Fibroblast of lung (primary cell): ENCODE data around the gene MMD. TPM values are rescaled to one million over a fixed set of nuclear protein-coding genes. Genes with fewer than 3 reads are reported as not detected.
A peak's percentile ranks its signal among the peaks of the same experiment; 100 is the strongest.
"Not testable (repeated sequence)": the region's sequence is repeated elsewhere in the genome, so short reads cannot be mapped to it uniquely, and the experiment has no call there.

Source experiments
- DNase-seq, 2 donors: peaks; one replicate each; pipeline versions ENCODE4 v3.0.0 to v3.0.0-alpha.2; 2010; ENCODE audit warnings: low read depth in 2 of 2
- H2AFZ ChIP-seq: 2 replicates; pipeline ENCODE4 v1.5.1; 2012; ENCODE audit warnings: low read length, control low read depth, inconsistent platforms
- H3K27ac ChIP-seq: 2 replicates; pipeline ENCODE4 v1.5.1; 2011; ENCODE audit warnings: low read length, control low read depth; ENCODE audit not compliant: insufficient read depth
- H3K27me3 ChIP-seq: 2 replicates; pipeline ENCODE4 v1.5.1; 2011; ENCODE audit warnings: mild to moderate bottlenecking, low read length; ENCODE audit not compliant: control insufficient read depth, insufficient read depth
- H3K36me3 ChIP-seq: 2 replicates; pipeline ENCODE4 v1.5.1; 2011; ENCODE audit warnings: low read length; ENCODE audit not compliant: control insufficient read depth, insufficient read depth
- H3K4me1 ChIP-seq: 2 replicates; pipeline ENCODE4 v1.5.1; 2011; ENCODE audit warnings: low read length; ENCODE audit not compliant: control insufficient read depth, insufficient read depth; ENCODE audit errors: extremely low read depth
- H3K4me2 ChIP-seq: 2 replicates; pipeline ENCODE4 v1.5.1; 2011; ENCODE audit warnings: low read length, control low read depth; ENCODE audit not compliant: insufficient read depth; ENCODE audit errors: extremely low read depth
- H3K4me3 ChIP-seq, 4 experiments: fragments of 200-600 bp in 1 of 4; sonication (generic) in 1 of 4; replicated peaks in 1 of 4; 2 replicates each; pipeline ENCODE4 v1.5.1; 2011 to 2016; ENCODE audit warnings: low read length in 4 of 4, low read depth in 3 of 4, mild to moderate bottlenecking in 3 of 4, control low read depth in 2 of 4, inconsistent platforms in 1 of 4, mixed read lengths in 1 of 4; ENCODE audit not compliant: insufficient read depth in 1 of 4; ENCODE audit errors: control extremely low read depth in 1 of 4
- H3K79me2 ChIP-seq: 2 replicates; pipeline ENCODE4 v1.5.1; 2012; ENCODE audit warnings: mild to moderate bottlenecking, low read length, inconsistent platforms; ENCODE audit not compliant: control insufficient read depth, insufficient read depth
- H3K9ac ChIP-seq: 2 replicates; pipeline ENCODE4 v1.5.1; 2011; ENCODE audit warnings: mild to moderate bottlenecking, low read length, control low read depth; ENCODE audit not compliant: insufficient read depth
- H3K9me3 ChIP-seq: 2 replicates; pipeline ENCODE4 v1.5.1; 2012; ENCODE audit warnings: low read depth, low read length; ENCODE audit not compliant: control insufficient read depth, insufficient read depth
- H4K20me1 ChIP-seq: 2 replicates; pipeline ENCODE4 v1.5.1; 2011; ENCODE audit warnings: low read length; ENCODE audit not compliant: control insufficient read depth, insufficient read depth; ENCODE audit errors: extremely low read depth
- CTCF ChIP-seq, 2 donors: IDR thresholded peaks in 1 of 2; conservative IDR thresholded peaks in 1 of 2; 1 replicate in 1 of 2; 2 replicates in 1 of 2; pipeline ENCODE4 v1.5.1; 2011 to 2012; ENCODE audit warnings: low read length in 2 of 2, control low read depth in 1 of 2, inconsistent platforms in 1 of 2, low read depth in 1 of 2, mild to moderate bottlenecking in 1 of 2
- EZH2 ChIP-seq: IDR thresholded peaks from 2 replicates; pipeline ENCODE4 v1.5.1; 2012; ENCODE audit warnings: low read length, control low read depth, mild to moderate bottlenecking; ENCODE audit errors: missing control alignments
- polyA plus RNA-seq, 2 donors: library from polyadenylated mRNA; depleted of rRNA in 1 of 2; stranded (reverse) in 1 of 2; unstranded in 1 of 2; fragments of >200 nt; gene quantifications; 2 replicates each; pipeline ENCODE4 v1.2.1, GENCODE V29; 2011 to 2012; ENCODE audit warnings: missing spikeins in 1 of 2
- total RNA-seq: library from RNA; depleted of rRNA; stranded (reverse); fragments of >200 nt; gene quantifications from 2 replicates; pipeline ENCODE4 v1.2.1, GENCODE V29; 2014

Gene MMD
- total and polyA plus RNA-seq, 2 donors (not counting 1 experiment from before 2014, with no cell fraction given), result 16.0 to 36.3 TPM

DNA sequence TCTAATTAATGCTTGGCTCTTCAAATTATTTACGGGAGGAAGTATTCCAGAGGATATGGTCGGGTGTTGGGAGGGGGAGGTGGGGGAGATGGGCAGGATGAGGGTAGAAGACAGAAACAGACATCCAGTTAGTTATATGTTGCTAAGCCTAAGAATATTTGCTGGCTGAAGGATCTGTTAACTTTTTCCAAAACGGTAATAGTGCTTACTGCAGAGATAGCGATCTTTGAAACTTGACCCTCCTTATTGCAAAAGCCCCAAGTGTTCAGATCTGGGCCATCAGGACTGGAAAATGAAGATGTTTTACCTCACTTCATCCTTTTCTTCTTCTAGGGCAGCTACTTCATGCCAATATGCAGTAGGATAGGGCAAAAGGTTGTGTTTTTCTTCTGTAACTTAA, 27.0 kb upstream of the MMD start:
- H3K4me3 ChIP-seq, result no peak overlapping the region
- no peaks in the 10 kb centered on the region for H3K36me3 ChIP-seq
- no peaks in the 10 kb centered on the region for H3K9me3 ChIP-seq
- no peaks in the 10 kb centered on the region for H3K79me2 ChIP-seq
- peak; percentile 74 to 84 for DNase-seq
- no peak overlapping the region for H3K27ac ChIP-seq
- no peak overlapping the region for H2AFZ ChIP-seq
- H3K9ac ChIP-seq, result no peak overlapping the region
- no peaks in the 10 kb centered on the region for H4K20me1 ChIP-seq
- H3K27me3 ChIP-seq, result no peaks in the 10 kb centered on the region
- TF ChIP-seq EZH2 (no peak), CTCF (conservative IDR thresholded peaks at IDR 0.05 in 1 of 2, IDR thresholded peaks at IDR 0.05 in 1 of 2; ENCODE audit: low read depth in 1 of 2, low read length in 2 of 2) (no peak)
- H3K4me2 ChIP-seq, result no peak overlapping the region
- peaks cover 16% of the 10 kb centered on the region for H3K4me1 ChIP-seq

GRCh38 chr17:55446581-55447205, 25.1 kb upstream of the MMD start:
- H3K4me3 ChIP-seq, result no peak overlapping the region
- DNase-seq, result no peak
- no peaks in the 10 kb centered on the region for H3K36me3 ChIP-seq
- peaks cover 14% of the 10 kb centered on the region for H3K4me1 ChIP-seq
- no peaks in the 10 kb centered on the region for H3K27me3 ChIP-seq
- H3K9me3 ChIP-seq, result no peaks in the 10 kb centered on the region
- H3K79me2 ChIP-seq, result no peaks in the 10 kb centered on the region
- no peak overlapping the region for H2AFZ ChIP-seq
- no peak for TF ChIP-seq CTCF (conservative IDR thresholded peaks at IDR 0.05 in 1 of 2, IDR thresholded peaks at IDR 0.05 in 1 of 2; ENCODE audit: low read depth in 1 of 2, low read length in 2 of 2)
- TF ChIP-seq EZH2, result no peak
- H4K20me1 ChIP-seq, result no peaks in the 10 kb centered on the region
- no peak overlapping the region for H3K4me2 ChIP-seq
- H3K9ac ChIP-seq, result no peak overlapping the region
- H3K27ac ChIP-seq, result no peak overlapping the region

DNA sequence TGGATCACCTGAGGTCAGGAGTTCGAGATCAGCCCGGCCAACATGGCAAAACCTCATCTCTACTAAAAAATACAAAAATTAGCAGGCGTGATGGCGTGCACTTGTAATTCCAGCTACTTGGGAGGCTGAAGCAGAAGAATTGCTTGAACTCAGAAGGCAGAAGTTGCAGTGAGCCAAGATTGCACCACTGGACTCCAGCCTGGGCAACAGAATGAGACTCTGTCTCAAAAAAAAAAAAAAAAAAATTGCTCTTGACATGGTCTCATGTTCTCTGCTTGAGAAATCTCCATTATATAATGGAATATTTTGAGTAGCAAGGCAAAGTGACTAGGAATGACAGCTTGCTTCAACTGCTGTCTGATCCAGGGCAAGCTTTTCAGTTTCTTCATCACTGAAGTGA, 24.4 kb upstream of the MMD start:
- H3K36me3 ChIP-seq, H3K27me3 ChIP-seq, H3K79me2 ChIP-seq, DNase-seq, H3K4me1 ChIP-seq, H3K9ac ChIP-seq, H3K4me2 ChIP-seq, H2AFZ ChIP-seq, H3K27ac ChIP-seq, H3K4me3 ChIP-seq, H4K20me1 ChIP-seq, H3K9me3 ChIP-seq: not testable (repeated sequence)
